ENCODE measurements around the gene LVRN.

The LVRN gene

DNA sequence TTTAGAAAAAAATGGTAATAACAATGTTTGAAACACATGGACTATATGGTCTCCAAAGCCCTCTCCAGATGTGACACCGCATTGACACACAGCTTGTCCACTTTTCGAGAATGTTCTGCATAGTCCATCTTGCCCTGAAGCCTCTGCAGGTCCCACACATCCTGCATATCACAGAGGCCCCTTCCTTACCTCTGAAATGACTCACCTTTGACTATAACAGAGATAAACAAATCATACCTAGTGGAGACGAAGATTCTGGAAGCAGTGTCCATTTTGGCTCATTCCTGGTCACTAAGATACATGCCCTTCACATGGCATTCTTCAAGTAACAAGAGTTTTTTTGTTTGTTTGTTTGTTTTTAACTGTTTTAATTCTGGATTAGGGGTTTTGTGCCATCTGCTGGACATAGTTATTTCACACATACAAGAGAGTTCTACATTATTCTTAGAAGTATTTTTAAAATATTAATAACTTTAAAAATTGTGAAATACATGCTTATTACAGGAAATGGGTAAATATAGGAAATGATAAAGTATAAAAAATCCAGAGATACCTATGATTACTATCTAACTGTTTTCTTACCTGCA is 75.1 kb downstream of the LVRN start:
- Histone ChIP-seq H3K79me2 (ENCODE audit: insufficient read depth, low read length) (no peaks in the 10 kb centered on the region), H3K4me1 (ENCODE audit: insufficient read depth, low read length) (no peaks in the 10 kb centered on the region), H3K36me3 (ENCODE audit: insufficient read depth, low read length) (no peaks in the 10 kb centered on the region), H2AFZ (ENCODE audit: low read depth, low read length) (no peak overlapping the region), H3K4me3 (ENCODE audit: low read depth in 1 of 2, low read length in 2 of 2) (no peak overlapping the region), H3K27ac (ENCODE audit: low read length) (no peak overlapping the region), H3K9me3 (ENCODE audit: insufficient read depth, low read length, severe bottlenecking) (no peaks in the 10 kb centered on the region), H3K9ac (ENCODE audit: low read depth, low read length) (no peak overlapping the region), H4K20me1 (ENCODE audit: insufficient read depth, low read length) (no peaks in the 10 kb centered on the region), H3K4me2 (ENCODE audit: insufficient read depth, low read length) (no peak overlapping the region), H3K27me3 (ENCODE audit: insufficient read depth, low read length, poor library complexity) (no peaks in the 10 kb centered on the region)
- ATAC-seq (ENCODE audit: insufficient read depth, low read depth), result no peak
- TF ChIP-seq, protein P1, sequence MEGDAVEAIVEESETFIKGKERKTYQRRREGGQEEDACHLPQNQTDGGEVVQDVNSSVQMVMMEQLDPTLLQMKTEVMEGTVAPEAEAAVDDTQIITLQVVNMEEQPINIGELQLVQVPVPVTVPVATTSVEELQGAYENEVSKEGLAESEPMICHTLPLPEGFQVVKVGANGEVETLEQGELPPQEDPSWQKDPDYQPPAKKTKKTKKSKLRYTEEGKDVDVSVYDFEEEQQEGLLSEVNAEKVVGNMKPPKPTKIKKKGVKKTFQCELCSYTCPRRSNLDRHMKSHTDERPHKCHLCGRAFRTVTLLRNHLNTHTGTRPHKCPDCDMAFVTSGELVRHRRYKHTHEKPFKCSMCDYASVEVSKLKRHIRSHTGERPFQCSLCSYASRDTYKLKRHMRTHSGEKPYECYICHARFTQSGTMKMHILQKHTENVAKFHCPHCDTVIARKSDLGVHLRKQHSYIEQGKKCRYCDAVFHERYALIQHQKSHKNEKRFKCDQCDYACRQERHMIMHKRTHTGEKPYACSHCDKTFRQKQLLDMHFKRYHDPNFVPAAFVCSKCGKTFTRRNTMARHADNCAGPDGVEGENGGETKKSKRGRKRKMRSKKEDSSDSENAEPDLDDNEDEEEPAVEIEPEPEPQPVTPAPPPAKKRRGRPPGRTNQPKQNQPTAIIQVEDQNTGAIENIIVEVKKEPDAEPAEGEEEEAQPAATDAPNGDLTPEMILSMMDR (IDR thresholded peaks at IDR 0.05; ENCODE audit: borderline replicate concordance, extremely low read depth, low read length, poor library complexity, severe bottlenecking), result no peak
- TF ChIP-seq EZH2 (IDR thresholded peaks at IDR 0.05; ENCODE audit: borderline replicate concordance, low read depth, low read length, severe bottlenecking), result no peak
- DNase-seq, result no peak

GRCh38 chr5:116038817-116039216 is 76.5 kb downstream of the LVRN start:
- H3K9ac ChIP-seq (ENCODE audit: low read depth, low read length), result no peak overlapping the region
- peaks cover 2% of the 10 kb centered on the region for H3K27me3 ChIP-seq (ENCODE audit: insufficient read depth, low read length, poor library complexity)
- TF ChIP-seq, protein P1 (IDR thresholded peaks at IDR 0.05; ENCODE audit: borderline replicate concordance, extremely low read depth, low read length, poor library complexity, severe bottlenecking), result no peak
- no peak for TF ChIP-seq EZH2 (IDR thresholded peaks at IDR 0.05; ENCODE audit: borderline replicate concordance, low read depth, low read length, severe bottlenecking)
- no peak overlapping the region for H3K4me3 ChIP-seq (ENCODE audit: low read depth in 1 of 2, low read length in 2 of 2)
- H4K20me1 ChIP-seq (ENCODE audit: insufficient read depth, low read length), result no peaks in the 10 kb centered on the region
- no peaks in the 10 kb centered on the region for H3K79me2 ChIP-seq (ENCODE audit: insufficient read depth, low read length)
- DNase-seq, result peak; percentile 28
- H3K4me2 ChIP-seq (ENCODE audit: insufficient read depth, low read length), result no peak overlapping the region
- ATAC-seq (ENCODE audit: insufficient read depth, low read depth), result peak; percentile 67
- H3K36me3 ChIP-seq (ENCODE audit: insufficient read depth, low read length), result no peaks in the 10 kb centered on the region
- H3K27ac ChIP-seq (ENCODE audit: low read length), result no peak overlapping the region
- H2AFZ ChIP-seq (ENCODE audit: low read depth, low read length), result no peak overlapping the region
- H3K9me3 ChIP-seq (ENCODE audit: insufficient read depth, low read length, severe bottlenecking), result no peaks in the 10 kb centered on the region
- H3K4me1 ChIP-seq (ENCODE audit: insufficient read depth, low read length), result no peaks in the 10 kb centered on the region

- TF ChIP-seq, protein P1 (IDR thresholded peaks at IDR 0.05; ENCODE audit: borderline replicate concordance, extremely low read depth, low read length, poor library complexity, severe bottlenecking), result no peak
- no peak for TF ChIP-seq EZH2 (IDR thresholded peaks at IDR 0.05; ENCODE audit: borderline replicate concordance, low read depth, low read length, severe bottlenecking)
- ATAC-seq (ENCODE audit: insufficient read depth, low read depth), result no peak
Measured at GRCh38 chr5:116042375-116042774, 80.1 kb downstream of the LVRN start.

More at GRCh38 chr5:116042375-116042774, 80.1 kb downstream of the LVRN start:
- H3K4me1 ChIP-seq (ENCODE audit: insufficient read depth, low read length), result no peaks in the 10 kb centered on the region
- no peak overlapping the region for H3K27ac ChIP-seq (ENCODE audit: low read length)
- H3K36me3 ChIP-seq (ENCODE audit: insufficient read depth, low read length), result no peaks in the 10 kb centered on the region
- DNase-seq, result no peak
- H3K9me3 ChIP-seq (ENCODE audit: insufficient read depth, low read length, severe bottlenecking), result no peaks in the 10 kb centered on the region
- H2AFZ ChIP-seq (ENCODE audit: low read depth, low read length), result no peak overlapping the region
- no peaks in the 10 kb centered on the region for H3K79me2 ChIP-seq (ENCODE audit: insufficient read depth, low read length)
- H3K4me3 ChIP-seq (ENCODE audit: low read depth in 1 of 2, low read length in 2 of 2), result no peak overlapping the region
- H3K9ac ChIP-seq (ENCODE audit: low read depth, low read length), result no peak overlapping the region
- peaks cover 4% of the 10 kb centered on the region for H3K27me3 ChIP-seq (ENCODE audit: insufficient read depth, low read length, poor library complexity)
- H3K4me2 ChIP-seq (ENCODE audit: insufficient read depth, low read length), result no peak overlapping the region
- no peaks in the 10 kb centered on the region for H4K20me1 ChIP-seq (ENCODE audit: insufficient read depth, low read length)
